A549 (cell line): Measurements from ENCODE around the gene PIP5K1A. TPM values are rescaled to one million over a fixed set of nuclear protein-coding genes. Genes with fewer than 3 reads are reported as not detected.
"Not testable (repeated sequence)": the region's sequence is repeated elsewhere in the genome, so short reads cannot be mapped to it uniquely, and the experiment has no call there.

ENCODE experiments used
- ATAC-seq, 2 experiments: fragments of 200-7000 bp in 1 of 2; fragments of >200 bp in 1 of 2; cut with Nextera tagmentation in 1 of 2; cut with Tn5 transposase in 1 of 2; 3 replicates each; pipeline versions ENCODE4 v1.8.0 to v1.9.1; 2018 to 2020; ENCODE audit warnings: mild to moderate bottlenecking in 1 of 2, moderate library complexity in 1 of 2
- CTCF ChIA-PET: fragments of 300-600 bp; sonication (Branson Sonifier 250); formaldehyde crosslinking; extraction: SDS; loops from one replicate; lab custom pipeline; 2021; ENCODE audit warnings: antibody characterized with exemption, inconsistent platforms; lab: Yijun Ruan, JAX
- POLR2A ChIA-PET: fragments of 350-600 bp; formaldehyde crosslinking; extraction: SDS; loops from one replicate; lab custom pipeline; 2021; ENCODE audit warnings: antibody characterized with exemption, inconsistent platforms; lab: Yijun Ruan, JAX
- DNase-seq, 2 experiments: peaks; one replicate each; pipeline versions ENCODE4 v3.0.0 to v3.0.0-alpha.2; 2011 to 2016; ENCODE audit warnings: low read depth in 1 of 2, low spot score in 1 of 2
- FAIRE-seq: peaks from 2 replicates; lab custom pipeline; 2011; peaks lifted over from hg19 to GRCh38; lab: Jason Lieb, UNC
- H3K27ac ChIP-seq, 2 experiments: fragments of >200 bp; sonication (Bioruptor Twin); formaldehyde crosslinking; 3 replicates each; pipeline ENCODE4 v1.5.1; 2016 to 2017
- H3K4me1 ChIP-seq: fragments of >200 bp; sonication (Bioruptor Twin); formaldehyde crosslinking; 3 replicates; pipeline ENCODE4 v1.6.1; 2016
- H3K4me2 ChIP-seq: fragments of >200 bp; sonication (Bioruptor Twin); formaldehyde crosslinking; 3 replicates; pipeline ENCODE4 v1.6.1; 2016
- H3K4me3 ChIP-seq: fragments of >200 bp; sonication (Bioruptor Twin); formaldehyde crosslinking; 3 replicates; pipeline ENCODE4 v1.5.1; 2016
- H3K9me3 ChIP-seq: fragments of >200 bp; sonication (Bioruptor Twin); formaldehyde crosslinking; 3 replicates; pipeline ENCODE4 v1.6.1; 2016
- CBX2 ChIP-seq: fragments of 200-600 bp; sonication (generic); IDR thresholded peaks from 2 replicates; pipeline ENCODE4 v1.6.1; 2016; ENCODE audit warnings: low read depth, mild to moderate bottlenecking, borderline replicate concordance
- CEBPB ChIP-seq, 2 experiments: fragments of >200 bp in 1 of 2; sonication (Bioruptor Twin) in 1 of 2; formaldehyde crosslinking in 1 of 2; IDR thresholded peaks; 2 replicates each; pipeline ENCODE4 v1.6.1; 2012 to 2016
- CHD4 ChIP-seq: fragments of 200-600 bp; sonication (generic); IDR thresholded peaks from 2 replicates; pipeline ENCODE4 v1.6.1; 2016; ENCODE audit warnings: antibody characterized with exemption, mild to moderate bottlenecking, borderline replicate concordance
- EHF ChIP-seq: fragments of 250-450 bp; sonication (Bioruptor Pico); IDR thresholded peaks from 2 replicates; pipeline ENCODE4 v1.5.0; 2020; ENCODE audit warnings: mild to moderate bottlenecking
- EHMT2 ChIP-seq: fragments of 200-600 bp; sonication (generic); IDR thresholded peaks from 2 replicates; pipeline ENCODE4 v1.6.1; 2016; ENCODE audit warnings: antibody characterized with exemption, low read depth, mild to moderate bottlenecking, moderate library complexity
- EP300 ChIP-seq, 2 experiments: fragments of >200 bp; sonication (Bioruptor Twin); formaldehyde crosslinking; IDR thresholded peaks; 2 replicates in 1 of 2; 3 replicates in 1 of 2; pipeline ENCODE4 v1.6.1; 2016 to 2017
- ESRRA ChIP-seq: fragments of 150-350 bp; IDR thresholded peaks from 2 replicates; pipeline ENCODE4 v1.6.1; 2014; ENCODE audit warnings: mild to moderate bottlenecking, low read length, borderline replicate concordance
- FOXS1 ChIP-seq: fragments of 250-450 bp; sonication (Bioruptor Pico); IDR thresholded peaks from 2 replicates; pipeline ENCODE4 v1.5.0; 2020; ENCODE audit warnings: mild to moderate bottlenecking, moderate library complexity
- HDAC2 ChIP-seq: fragments of 200-600 bp; sonication (generic); IDR thresholded peaks from 2 replicates; pipeline ENCODE4 v1.6.1; 2016
- HEYL ChIP-seq: fragments of 250-450 bp; sonication (Bioruptor Pico); IDR thresholded peaks from 2 replicates; pipeline ENCODE4 v1.8.0; 2021; ENCODE audit warnings: mild to moderate bottlenecking, moderate library complexity
- HOXA7 ChIP-seq: fragments of 250-450 bp; sonication (Bioruptor Pico); IDR thresholded peaks from 2 replicates; pipeline ENCODE4 v1.5.0; 2020; ENCODE audit warnings: mild to moderate bottlenecking, moderate library complexity
- JUN ChIP-seq, 2 experiments: fragments of >200 bp; sonication (Bioruptor Twin); formaldehyde crosslinking; IDR thresholded peaks; 2 replicates in 1 of 2; 3 replicates in 1 of 2; pipeline ENCODE4 v1.6.1; 2016 to 2017
- NFE2L2 ChIP-seq: fragments of 150-350 bp; conservative IDR thresholded peaks from 2 replicates; pipeline ENCODE4 v1.6.1; 2014; ENCODE audit warnings: low read length
- NPAS2 ChIP-seq: fragments of 250-450 bp; sonication (Bioruptor Pico); IDR thresholded peaks from 2 replicates; pipeline ENCODE4 v1.8.0; 2022; ENCODE audit warnings: mild to moderate bottlenecking, moderate library complexity, borderline replicate concordance
- PHF8 ChIP-seq: fragments of 200-600 bp; sonication (generic); IDR thresholded peaks from 2 replicates; pipeline ENCODE4 v1.6.1; 2016; ENCODE audit warnings: low read depth, mild to moderate bottlenecking, antibody characterized with exemption, moderate library complexity, borderline replicate concordance
- RCOR1 ChIP-seq: fragments of 150-350 bp; IDR thresholded peaks from 2 replicates; pipeline ENCODE4 v1.6.1; 2014; ENCODE audit warnings: antibody characterized with exemption, low read length, low read depth
- SMC3 ChIP-seq: fragments of >200 bp; sonication (Bioruptor Twin); formaldehyde crosslinking; IDR thresholded peaks from 3 replicates; pipeline ENCODE4 v1.6.1; 2018; ENCODE audit warnings: inconsistent platforms
- TFCP2L1 ChIP-seq: fragments of 250-450 bp; sonication (Bioruptor Pico); IDR thresholded peaks from 2 replicates; pipeline ENCODE4 v1.5.0; 2021; ENCODE audit warnings: mild to moderate bottlenecking
- TP53 ChIP-seq: fragments of 250-450 bp; sonication (Bioruptor Pico); IDR thresholded peaks from 2 replicates; pipeline ENCODE4 v1.5.0; 2021; ENCODE audit warnings: mild to moderate bottlenecking, moderate library complexity
- ZC3H11A ChIP-seq: fragments of 450-650 bp; IDR thresholded peaks from 2 replicates; pipeline ENCODE4 v1.6.1; 2014; ENCODE audit warnings: antibody characterized with exemption, mild to moderate bottlenecking
- ZNF302 ChIP-seq: fragments of 250-450 bp; sonication (Bioruptor Pico); IDR thresholded peaks from 2 replicates; pipeline ENCODE4 v1.9.0; 2021; ENCODE audit warnings: inconsistent platforms, mild to moderate bottlenecking, moderate library complexity
- WGBS: methylation state at CpG from one replicate; pipeline ENCODE4 v1.1.6; 2017; ENCODE audit errors: missing lambda C conversion rate; 5-methylcytosine and 5-hydroxymethylcytosine counted together
- polyA plus RNA-seq, 4 experiments: library from polyadenylated mRNA; depleted of rRNA in 3 of 4; stranded (reverse); fragments of >200 nt; fragmentation: RNase III in 1 of 4; extraction: RNeasy Plus Mini Kit Qiagen cat#74134 plus additional on column Dnase treatment in 1 of 4; gene quantifications; 2 replicates in 3 of 4; 3 replicates in 1 of 4; pipeline ENCODE4 v1.2.3, GENCODE V29; 2011 to 2017
- TF ChIP-seq, protein P1 (sequence below): fragments of >200 bp; sonication (Bioruptor Twin); formaldehyde crosslinking; IDR thresholded peaks from 3 replicates; pipeline ENCODE4 v1.5.1; 2016
- TF ChIP-seq, protein P2 (sequence below): fragments of 250-450 bp; sonication (Bioruptor Pico); IDR thresholded peaks from 2 replicates; pipeline ENCODE4 v1.5.0; 2021; ENCODE audit warnings: mild to moderate bottlenecking, moderate library complexity, borderline replicate concordance

PIP5K1A gene
- polyA plus RNA-seq, 2 of the 4 experiments (the other 2 are of a cell fraction) = 50.0 to 129 TPM

GRCh38 chr1:151273924-151274466, 75.6 kb downstream of the PIP5K1A start:
- FAIRE-seq (no peak), ATAC-seq (peak in 1 of 2 experiments; percentile 31; a peak in 4 of 6 replicates), DNase-seq (no peak)
- 63% methylated on average over 3 of the region's 3 CpGs for WGBS
- CTCF ChIA-PET = no interaction called here
- Histone ChIP-seq H3K9me3 (no peaks in the 10 kb centered on the region), H3K27ac (no peak overlapping the region), H3K4me2 (no peak overlapping the region), H3K4me1 (peaks cover 3% of the 10 kb centered on the region; the same call in 1 of the 3 replicates), H3K4me3 (no peak overlapping the region)
- TF ChIP-seq SMC3 (no peak), EHMT2 (no peak), CHD4 (no peak), HEYL (CRISPR knock-in tag) (no peak), ZC3H11A (no peak), TFCP2L1 (CRISPR knock-in tag) (no peak), NFE2L2 (no peak), ZNF302 (CRISPR knock-in tag) (no peak), ESRRA (no peak), EP300 (IDR thresholded peaks at IDR 0.05) (no peak), PHF8 (no peak), HOXA7 (CRISPR knock-in tag) (no peak), HDAC2 (no peak), JUN (IDR thresholded peaks at IDR 0.05) (no peak)
- TF ChIP-seq, protein P1, sequence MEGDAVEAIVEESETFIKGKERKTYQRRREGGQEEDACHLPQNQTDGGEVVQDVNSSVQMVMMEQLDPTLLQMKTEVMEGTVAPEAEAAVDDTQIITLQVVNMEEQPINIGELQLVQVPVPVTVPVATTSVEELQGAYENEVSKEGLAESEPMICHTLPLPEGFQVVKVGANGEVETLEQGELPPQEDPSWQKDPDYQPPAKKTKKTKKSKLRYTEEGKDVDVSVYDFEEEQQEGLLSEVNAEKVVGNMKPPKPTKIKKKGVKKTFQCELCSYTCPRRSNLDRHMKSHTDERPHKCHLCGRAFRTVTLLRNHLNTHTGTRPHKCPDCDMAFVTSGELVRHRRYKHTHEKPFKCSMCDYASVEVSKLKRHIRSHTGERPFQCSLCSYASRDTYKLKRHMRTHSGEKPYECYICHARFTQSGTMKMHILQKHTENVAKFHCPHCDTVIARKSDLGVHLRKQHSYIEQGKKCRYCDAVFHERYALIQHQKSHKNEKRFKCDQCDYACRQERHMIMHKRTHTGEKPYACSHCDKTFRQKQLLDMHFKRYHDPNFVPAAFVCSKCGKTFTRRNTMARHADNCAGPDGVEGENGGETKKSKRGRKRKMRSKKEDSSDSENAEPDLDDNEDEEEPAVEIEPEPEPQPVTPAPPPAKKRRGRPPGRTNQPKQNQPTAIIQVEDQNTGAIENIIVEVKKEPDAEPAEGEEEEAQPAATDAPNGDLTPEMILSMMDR = no peak
- POLR2A ChIA-PET = no interaction called here

- ATAC-seq, DNase-seq, FAIRE-seq, H3K4me2 ChIP-seq, CTCF ChIA-PET, H3K4me3 ChIP-seq, POLR2A ChIA-PET, H3K27ac ChIP-seq, H3K9me3 ChIP-seq, H3K4me1 ChIP-seq: not testable (repeated sequence)
- 96% methylated on average over 5 of the region's 5 CpGs for WGBS
These were observed 77.0 kb downstream of the PIP5K1A start for GRCh38 chr1:151275341-151275740.

- ChIA-PET CTCF (interaction anchor here (0.8 to 1.4 kb wide), 2 partner anchors 25 to 27 kb away, joined by 3 read pairs; no protein-coding TSS in a partner anchor), POLR2A (no interaction called here)
- 25% methylated on average over 2 of the region's 2 CpGs for whole genome bisulfite sequencing
- no peak for DNase-seq
- Histone ChIP-seq H3K4me3 (no peak overlapping the region), H3K4me1 (peaks cover 3% of the 10 kb centered on the region; the same call in 2 of the 3 replicates), H3K27ac (no peak overlapping the region), H3K9me3 (no peaks in the 10 kb centered on the region), H3K4me2 (no peak overlapping the region)
- FAIRE-seq = no peak
- ATAC-seq = no peak
- TF ChIP-seq HEYL (CRISPR knock-in tag) = no peak
- TF ChIP-seq NPAS2 = no peak
- no peak for TF ChIP-seq TP53
- no peak for TF ChIP-seq FOXS1 (CRISPR knock-in tag)
- TF ChIP-seq SMC3 = no peak
- no peak for TF ChIP-seq CBX2
- TF ChIP-seq, protein P1 = no peak
- TF ChIP-seq CEBPB (IDR thresholded peaks at IDR 0.05) = no peak
- no peak for TF ChIP-seq EHF (CRISPR knock-in tag)
- TF ChIP-seq, protein P2, sequence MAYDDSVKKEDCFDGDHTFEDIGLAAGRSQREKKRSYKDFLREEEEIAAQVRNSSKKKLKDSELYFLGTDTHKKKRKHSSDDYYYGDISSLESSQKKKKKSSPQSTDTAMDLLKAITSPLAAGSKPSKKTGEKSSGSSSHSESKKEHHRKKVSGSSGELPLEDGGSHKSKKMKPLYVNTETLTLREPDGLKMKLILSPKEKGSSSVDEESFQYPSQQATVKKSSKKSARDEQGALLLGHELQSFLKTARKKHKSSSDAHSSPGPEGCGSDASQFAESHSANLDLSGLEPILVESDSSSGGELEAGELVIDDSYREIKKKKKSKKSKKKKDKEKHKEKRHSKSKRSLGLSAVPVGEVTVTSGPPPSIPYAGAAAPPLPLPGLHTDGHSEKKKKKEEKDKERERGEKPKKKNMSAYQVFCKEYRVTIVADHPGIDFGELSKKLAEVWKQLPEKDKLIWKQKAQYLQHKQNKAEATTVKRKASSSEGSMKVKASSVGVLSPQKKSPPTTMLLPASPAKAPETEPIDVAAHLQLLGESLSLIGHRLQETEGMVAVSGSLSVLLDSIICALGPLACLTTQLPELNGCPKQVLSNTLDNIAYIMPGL (CRISPR knock-in tag) = no peak
- no peak for TF ChIP-seq CHD4
- TF ChIP-seq RCOR1 = no peak
These were observed 78.9 kb downstream of the PIP5K1A start for GRCh38 chr1:151277249-151277648.
